HG02571 (cell line): Measurements from ENCODE around the gene METTL23.
"Not testable (repeated sequence)": the region's sequence is repeated elsewhere in the genome, so short reads cannot be mapped to it uniquely, and the experiment has no call there.

Experiments
- ATAC-seq: cut with Tn5 transposase; IDR thresholded peaks from one replicate; pipeline ENCODE4 v1.9.1; 2021; ENCODE audit warnings: mild to moderate bottlenecking, moderate library complexity; ENCODE audit not compliant: unreplicated experiment

The METTL23 gene

DNA sequence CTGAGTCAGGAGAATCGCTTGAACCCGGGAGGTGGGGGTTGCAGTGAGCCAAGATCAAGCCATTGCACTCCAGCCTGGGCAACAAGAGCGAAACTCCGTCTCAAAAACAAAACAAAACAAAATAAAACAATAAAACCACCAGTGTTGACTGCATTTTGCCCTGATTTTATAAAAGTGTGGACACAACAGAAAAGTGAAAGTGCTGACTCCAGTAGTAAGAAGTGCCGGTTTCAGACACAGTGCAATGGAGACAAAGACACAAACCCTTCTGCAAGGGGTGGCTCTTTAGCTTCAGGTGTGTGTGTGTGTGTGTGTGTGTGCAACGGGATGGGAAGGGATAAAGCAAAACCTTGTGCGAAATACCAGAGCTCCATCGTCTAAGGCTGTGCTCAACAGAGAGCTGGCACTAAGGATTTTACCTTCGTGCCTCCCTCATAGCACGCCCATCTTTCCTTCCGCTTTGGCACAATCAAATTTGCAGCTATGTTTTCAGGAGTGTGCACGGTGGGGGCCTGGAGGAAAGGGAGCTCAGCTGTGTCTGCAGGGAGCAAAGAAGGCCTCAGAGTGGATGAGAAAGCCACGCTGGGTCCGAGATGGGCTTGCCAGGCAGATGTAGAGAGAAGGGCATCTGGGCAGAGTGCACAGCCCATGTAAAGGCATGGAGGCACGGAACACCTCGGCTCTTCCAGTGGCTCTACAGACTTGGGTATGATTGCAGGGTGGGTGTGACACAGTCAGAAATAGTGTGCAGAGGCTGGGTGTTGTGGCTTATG is 31.4 kb upstream of the METTL23 start:
- no peak for ATAC-seq

DNA sequence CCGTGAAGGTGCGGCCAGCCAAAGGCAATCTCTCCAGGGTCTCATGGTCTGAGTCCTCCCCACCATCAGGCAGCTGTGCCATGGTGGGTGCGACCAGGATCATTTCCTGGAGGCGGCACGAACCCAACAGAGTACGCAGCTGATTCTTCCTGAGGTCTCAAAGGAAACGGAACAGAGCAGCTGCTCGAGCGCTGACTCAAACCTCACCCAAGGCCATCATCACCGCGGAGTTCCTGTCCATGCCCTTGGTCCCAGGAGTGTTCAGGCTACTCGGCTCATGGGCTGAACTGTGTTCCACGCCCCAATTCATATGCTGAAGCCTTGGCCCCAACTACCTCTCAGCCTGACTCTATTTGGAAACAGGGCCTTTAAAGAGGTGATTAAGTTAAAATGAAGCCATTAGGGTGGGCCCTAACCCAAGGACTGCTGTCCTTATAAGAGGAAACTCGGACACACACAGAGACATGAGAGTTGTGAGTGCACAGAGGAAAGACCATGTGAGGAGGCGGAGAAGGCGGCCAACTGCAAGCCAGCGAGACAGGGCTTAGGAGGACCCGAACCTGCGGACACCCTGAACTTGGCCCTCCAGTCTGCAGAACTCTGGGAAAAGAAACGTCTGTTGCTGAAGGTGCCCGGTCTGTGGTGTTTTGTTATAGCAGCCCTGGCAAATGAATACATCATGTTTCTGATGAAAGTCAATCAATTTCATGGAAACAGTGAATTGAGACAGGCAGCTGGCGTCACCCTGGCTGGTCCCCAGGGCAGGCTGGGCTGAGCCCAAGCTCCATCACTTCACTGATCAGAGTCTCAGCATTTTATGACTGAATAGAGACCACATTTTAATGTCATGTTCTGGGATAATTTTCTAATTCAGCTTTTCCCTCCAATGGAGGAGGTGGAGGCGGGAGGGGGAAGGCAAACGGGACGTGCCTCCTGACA is 29.6 kb upstream of the METTL23 start:
- ATAC-seq: no peak

DNA sequence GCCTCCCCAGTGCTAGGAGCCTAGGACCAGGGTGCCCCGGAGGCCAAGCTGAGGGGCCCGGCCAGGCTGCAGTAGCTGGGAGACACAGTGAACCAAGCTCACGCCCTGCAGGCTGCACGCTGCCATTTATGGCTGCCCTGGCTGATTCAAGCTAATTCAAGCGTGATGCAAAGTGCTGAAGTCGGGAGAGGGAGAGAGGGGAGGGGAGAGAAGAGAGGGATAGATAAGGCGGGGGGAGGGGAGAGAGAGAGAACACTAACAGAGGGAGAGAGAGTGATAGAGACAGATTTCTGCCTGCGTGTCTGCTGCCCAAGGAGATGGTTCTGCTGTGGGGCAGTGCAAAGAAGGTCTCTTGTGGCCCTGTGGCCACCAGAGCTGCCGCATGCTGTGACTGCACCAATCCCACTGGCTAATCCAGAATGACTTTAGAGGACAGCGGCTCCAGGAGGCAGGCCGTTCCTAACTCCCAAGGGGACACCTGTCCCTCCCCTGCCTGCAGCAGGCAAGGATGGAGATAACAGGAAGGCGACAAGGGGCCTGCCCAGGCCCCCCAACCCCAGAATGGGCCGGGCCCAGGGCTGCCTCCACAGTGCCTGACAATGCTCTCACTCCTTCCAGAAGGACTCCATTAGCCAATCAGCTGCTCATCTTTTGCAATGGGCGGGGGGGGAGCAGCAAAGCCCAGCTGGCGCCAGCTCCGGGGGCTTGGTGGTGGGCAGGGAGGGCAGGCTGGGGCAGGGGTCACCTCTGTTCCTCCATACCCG is 28.8 kb upstream of the METTL23 start:
- no peak for ATAC-seq

DNA sequence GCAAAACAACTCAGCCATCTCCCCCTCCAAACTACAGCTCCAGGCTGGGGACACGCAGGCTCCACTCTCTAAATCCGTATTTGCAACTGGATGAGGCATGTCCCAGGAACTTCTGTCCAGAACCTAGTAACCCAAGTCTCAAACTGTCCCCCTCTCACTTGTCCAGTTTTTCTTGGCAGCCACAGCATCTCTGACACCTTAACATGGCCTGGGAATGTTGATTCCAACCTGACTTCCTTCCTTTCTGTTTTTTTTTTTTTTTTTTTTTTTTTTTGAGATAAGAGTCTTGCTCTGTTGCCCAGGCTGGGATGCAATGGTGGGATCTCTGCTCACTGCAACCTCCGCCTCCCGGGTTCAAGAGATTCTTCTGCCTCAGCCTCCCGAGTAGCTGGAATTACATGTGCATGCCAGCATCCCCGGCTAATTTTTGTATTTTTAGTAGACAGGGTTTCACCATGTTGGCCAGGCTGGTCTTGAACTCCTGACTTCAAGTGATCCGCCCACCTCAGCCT is 28.1 kb upstream of the METTL23 start:
- ATAC-seq: not testable (repeated sequence)

DNA sequence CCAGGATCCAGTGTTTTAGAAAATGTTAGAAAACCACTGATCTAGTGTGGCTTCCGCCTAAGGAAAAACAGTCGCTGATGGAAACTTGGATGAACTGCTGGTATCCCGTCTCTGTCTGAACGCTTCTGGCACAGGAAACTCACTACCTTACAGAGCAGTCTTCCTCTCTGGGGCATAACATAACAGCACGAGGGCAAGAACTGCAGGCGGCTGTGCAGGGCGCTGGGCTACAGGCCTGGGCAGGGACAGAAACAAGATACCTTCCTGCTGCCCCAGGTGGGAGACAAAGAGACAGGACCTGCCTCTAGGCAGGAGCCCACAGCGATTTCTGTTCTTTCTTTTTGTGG is 26.4 kb upstream of the METTL23 start:
- ATAC-seq: no peak

DNA sequence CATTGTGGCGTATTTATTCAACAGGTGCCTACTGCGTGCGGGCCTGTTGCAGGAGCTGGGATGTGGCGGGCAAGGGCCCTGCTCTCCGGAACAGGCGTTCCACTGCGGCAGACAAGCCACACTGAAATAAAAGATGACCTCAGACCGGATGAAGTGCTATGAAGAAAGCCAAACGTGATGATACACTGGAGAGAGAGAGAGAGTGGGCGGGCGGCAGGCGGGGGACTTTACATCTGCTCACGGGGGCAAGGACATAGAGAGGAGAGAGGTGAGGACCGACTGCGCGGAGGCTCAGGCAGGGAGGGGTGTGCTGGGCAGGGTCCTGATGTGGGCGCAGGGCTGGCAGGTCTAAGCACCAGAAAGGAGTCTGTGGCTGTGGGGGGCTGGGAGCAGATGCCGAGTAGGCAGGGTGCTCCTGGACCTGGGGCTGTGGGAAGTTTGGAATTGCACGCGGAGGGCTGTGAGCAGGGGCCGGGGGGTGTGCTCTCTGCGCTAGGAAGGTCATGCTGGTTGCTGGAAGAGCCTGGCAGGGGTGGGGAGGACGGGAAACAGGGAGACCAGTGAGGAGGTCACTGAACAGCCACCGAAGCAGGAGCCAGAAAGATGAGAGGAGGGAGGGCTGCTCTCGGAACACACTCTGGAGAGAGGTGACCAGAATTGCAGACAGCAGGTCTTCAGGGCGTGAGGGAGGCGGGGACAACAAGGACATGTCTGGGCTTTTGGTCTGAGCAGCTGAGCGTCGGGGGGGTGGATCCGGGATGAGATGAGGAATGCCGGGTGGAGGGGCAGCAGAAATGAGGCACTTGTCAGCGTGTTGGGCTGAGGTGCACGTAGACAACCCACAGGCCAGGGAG is 25.8 kb upstream of the METTL23 start:
- ATAC-seq: no peak

DNA sequence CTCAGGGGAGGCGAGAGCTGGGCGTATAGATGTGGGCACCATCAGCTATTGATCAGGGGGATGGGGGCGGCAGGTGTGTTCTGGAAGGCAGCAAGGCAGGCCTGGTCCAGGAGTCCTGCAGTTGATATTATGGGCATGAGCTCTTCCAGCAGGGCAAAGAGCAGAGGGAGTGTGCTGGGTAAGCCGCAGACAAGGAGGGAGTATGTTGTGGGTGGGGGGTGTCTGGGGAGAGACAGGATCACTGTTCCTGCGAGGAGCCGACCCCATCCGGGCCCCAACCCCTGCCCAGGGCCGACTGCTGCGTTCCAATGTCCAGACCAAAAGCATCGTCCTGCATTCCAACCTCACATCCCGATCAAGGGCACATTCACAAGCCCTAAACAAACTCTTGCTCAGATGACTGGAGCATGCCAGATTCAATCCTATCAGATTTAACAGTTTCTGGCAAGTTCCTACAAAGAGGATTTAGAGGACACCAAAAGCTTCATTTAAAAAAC is 25.1 kb upstream of the METTL23 start:
- no peak for ATAC-seq

DNA sequence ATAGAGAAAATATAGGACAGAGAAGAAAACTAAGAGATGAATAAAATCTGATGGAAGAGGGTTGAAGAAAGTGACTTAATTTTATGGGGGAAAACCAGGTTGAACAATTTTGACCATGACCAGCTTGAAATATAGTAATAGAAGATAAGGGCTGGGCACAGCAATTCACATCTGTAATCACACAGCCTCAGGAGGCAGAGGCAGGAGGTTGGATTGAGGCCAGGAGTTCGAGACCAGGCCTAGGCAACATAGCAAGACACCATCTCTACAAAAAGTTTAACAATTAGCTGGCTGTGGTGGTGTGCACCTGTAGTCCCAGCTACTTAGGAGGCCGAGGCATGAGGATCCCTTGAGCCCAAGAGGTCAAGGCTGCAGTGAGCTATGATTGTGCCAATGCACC is 24.6 kb upstream of the METTL23 start:
- no peak for ATAC-seq

DNA sequence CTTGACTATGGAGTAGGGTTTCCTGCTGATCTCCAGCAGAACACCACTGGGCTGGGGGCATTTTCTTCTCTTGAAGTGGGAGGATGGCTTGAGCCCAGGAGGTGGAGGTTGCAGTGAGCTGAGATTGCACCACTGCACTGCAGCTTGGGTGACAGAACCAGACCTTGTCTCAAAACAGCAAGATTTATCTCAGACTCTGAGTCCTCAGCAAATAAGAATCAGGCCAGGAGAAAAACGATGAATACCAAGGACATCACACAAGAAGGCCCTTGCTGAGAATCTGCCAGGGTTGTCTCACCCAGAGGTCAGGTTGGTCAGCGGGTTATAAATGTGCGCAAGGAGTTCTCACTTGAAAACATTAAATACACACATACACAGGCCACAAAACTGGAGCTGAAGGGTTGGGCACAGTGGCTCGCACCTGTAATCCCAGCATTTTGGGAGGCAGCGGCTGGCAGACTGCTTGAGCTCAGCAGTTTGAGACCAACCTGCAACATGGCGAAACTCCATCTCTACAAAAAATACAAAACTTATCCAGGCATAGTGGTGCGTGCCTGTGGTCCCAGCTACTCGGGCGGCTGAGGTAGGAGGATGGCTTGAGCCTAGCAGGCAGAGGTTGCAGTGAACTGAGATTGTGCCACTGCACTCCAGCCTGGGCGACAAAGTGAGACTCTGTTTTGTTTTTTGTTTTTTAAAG is 23.6 kb upstream of the METTL23 start:
- ATAC-seq: no peak

DNA sequence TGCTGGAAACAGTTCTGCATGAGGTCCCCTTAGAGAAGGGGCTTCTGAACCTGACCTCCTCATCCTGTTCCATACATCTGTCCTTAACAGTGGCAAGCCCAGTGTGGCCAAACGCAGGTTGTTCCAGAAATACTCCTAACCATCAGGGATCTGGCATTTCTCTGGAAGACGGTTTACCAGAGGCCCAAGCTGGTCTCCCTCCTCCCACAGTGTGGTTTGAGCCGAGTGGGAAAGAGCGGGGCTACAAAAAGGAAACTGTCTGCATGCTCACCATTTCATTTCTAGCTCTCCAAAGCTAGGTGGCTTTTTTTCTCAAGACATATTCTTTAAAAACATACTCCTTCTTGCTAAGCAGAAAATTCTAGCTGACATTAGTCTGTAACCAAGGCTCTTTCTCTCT is 21.8 kb upstream of the METTL23 start:
- no peak for ATAC-seq

DNA sequence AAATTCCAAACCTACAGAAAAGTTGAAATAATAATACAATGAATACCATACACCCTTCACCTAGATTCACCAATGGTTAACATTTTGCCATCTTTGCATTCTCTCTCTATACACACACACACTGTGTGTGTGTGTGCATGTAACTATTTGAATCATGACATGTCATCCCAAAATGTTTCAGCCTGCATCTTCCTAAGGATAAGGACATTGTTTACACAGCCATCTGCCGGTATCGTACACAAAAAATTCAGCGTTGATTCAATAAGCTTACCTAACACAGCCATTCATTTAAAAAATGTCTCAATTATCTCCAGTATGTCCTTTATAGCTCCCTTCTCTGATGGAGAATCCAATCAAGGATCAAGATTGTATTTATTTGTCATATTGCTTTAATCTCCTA is 19.8 kb upstream of the METTL23 start:
- ATAC-seq: no peak

DNA sequence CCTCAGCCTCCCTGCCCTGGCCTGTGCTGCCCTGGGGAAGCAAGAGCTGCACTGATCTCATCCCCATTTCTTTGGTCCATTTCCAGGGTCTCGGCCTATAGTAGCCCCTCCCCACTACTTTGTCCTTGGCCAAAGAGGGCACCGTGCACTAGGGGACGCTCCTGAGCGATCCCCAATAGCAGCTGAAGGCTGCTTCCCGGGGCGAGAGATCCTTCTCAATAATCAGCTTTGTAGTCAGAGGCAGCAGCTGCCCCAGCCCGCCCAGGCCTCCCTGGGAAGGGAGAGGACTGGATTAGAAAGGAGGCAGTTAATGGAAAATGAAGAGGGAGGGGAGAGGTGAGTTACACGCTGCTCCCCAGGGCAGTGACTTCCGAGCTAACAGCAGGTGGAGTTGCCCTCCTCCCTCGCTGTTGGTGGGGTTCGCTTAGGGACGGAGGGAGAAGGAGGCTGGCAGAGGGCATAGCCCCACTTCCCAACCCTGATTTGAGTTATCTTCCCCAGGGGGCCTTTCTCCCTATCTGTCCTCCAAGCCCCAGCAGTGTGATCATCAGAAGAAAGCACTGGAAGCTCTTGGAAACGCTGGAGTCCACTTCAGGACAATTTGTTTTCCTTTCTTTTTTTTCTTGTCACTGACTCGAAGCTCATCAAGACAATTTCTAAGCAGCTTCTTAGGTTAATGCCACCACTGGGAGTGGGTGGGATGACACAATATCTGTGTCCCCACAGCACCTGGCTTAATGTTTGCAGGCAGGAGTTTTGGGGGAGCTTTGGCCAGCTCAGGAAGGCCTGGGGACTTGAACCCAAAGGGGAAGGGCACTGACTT is 18.4 kb upstream of the METTL23 start:
- no peak for ATAC-seq

DNA sequence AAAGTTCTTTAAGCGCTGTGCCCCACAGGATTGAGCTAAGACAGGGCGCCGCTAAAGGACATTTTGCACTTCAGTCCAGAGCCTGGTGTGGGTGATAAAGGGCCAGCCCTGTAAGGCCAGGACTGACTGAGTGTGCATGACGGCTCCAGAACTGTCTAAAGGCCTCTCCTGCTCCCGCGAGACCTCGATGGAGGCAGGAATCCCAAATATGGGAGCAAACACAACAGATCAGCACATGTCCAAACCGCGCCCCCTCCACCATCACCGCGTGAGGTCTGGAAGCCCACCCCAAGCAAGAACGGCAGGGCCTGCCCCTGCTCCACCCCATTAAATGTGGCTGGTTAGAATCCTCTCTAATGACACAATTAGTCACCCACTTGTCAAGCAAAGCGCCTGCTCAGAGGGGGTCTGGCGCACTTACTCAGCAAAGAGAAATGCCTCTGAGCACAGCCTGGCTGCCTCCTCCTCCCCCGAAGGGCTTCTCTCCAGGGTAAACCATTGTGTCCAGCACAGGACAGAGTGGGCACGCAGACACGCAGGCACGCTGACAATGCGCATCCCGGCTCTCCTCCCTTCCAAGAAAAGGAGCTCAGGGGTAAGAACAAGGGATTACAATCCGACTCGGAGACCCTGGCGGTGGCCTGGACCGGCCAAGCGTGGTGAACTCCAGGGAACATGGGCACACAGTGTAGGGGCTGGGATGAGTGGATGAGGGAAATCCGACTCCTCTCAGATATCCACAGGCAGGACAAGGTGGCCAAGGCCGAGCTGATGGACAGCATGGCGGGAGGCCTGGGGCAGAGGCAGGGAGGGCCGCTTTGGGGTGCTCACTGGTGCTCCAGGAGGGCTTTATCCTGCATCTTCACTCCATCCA is 17.3 kb upstream of the METTL23 start:
- no peak for ATAC-seq

DNA sequence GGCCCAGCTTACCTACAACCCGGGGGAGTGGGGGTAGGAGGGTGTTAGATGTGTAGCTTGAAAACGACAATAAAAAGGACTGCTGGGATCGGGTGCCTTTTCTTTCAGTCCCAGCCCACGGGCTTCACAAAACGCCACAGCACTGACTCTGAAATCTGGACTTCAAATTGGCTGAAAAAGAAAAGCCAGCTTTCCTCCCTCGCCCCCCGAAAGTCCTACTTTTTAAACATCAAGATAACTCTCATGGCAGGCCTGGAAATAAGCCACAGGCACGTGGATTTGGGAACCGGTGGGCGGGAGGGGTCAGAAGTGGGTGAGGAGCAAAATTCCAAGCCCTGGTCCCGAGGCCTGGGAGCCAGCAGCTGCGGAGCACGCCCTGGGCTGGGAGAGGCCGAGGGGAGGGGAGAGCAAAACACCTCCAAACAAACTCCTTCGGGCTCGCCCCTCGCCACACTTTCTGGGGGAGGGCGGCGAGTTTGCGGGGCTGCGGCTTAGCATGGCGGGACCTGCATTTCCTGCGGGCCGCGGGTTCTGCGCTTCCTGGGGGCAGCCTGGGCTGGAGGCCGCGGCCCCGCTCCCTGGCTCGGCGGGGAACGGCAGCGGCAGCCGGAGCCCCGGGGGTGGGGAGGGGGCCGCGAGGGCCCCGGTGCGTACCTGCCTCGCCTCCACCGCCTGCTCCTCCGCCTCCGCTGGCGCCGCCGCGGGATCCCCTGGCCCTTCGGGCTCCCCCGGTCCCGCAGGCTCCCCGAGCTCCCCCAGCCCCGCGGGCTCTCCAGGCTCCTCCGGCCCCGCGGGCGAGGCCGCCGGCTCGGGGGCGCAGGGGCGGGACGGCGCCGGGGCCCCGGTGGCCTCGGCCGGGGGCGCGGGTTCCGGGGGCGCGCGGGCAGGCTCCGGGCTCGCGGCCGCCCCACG is 16.4 kb upstream of the METTL23 start:
- ATAC-seq: not testable (repeated sequence)

DNA sequence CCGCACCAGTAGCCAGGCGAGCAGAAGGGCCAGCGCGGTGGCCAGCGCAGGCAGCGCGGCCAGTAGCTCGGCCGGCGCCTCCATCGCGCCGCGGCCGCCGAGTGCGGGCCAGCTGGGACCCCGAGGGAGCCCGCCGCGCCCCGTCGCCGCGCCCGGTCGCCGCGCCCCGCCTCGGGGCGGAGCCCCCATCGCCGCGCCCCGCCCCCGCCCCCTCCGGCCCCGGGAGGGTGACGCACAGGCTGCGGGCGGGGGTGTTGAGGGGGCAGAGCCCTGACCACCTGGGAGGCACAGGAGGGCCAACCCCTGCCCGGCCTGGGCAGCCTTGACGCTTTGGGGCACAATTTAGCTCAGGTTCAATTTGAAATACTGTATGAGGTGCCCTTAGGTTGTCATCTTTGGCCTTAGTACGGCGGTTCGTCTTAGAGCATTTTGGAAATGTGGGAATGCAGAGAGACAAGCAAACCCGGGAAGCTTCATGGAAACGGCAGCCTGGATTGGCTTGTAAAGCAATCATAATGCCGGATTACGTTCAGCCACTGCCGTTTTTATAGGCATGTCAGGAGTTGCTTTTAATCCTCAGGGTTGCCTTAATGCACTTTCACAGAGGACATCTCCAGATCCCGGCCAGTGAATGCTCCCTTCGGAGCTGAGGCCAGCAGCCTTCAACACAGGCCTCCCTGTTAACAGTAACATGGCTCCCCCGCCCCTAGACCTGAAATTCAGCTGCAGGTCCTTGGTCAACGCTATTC is 15.6 kb upstream of the METTL23 start, which contains the start of gene MXRA7:
MXRA7 (minus strand) TSS at position 103 of the 749 bp plus-strand sequence; CDS start at position 84, 19 bp downstream.
- no peak for ATAC-seq

DNA sequence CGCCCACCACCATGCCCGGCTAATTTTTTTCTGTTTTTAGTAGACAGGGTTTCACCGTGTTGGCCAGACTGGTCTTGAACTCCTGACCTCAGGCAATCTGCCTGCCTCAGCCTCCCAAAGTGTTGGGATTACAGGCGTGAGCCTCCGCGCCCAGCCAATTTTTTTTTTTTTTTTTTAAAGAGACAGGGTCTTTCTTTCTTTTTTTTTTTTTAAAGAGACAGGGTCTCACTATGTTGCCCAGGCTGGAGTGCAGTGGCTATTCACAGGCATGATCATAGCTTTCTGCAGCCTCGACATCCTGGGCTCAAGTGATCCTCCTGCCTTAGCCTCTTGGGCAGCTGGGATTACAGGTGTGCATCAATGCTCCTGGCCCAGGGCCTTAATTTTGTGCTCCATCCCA is 14.3 kb upstream of the METTL23 start:
- ATAC-seq: not testable (repeated sequence)
